ENCODE measurements around the gene KCNK13. TPM values are rescaled to one million over a fixed set of nuclear protein-coding genes. Genes with fewer than 3 reads are reported as not detected.

Gene KCNK13
- total and polyA plus RNA-seq, 9 of the 15 experiments (the other 6 are each of a cell fraction or from before 2014, with no cell fraction given), result 0.03 to 0.05 TPM; not detected in 7

DNA sequence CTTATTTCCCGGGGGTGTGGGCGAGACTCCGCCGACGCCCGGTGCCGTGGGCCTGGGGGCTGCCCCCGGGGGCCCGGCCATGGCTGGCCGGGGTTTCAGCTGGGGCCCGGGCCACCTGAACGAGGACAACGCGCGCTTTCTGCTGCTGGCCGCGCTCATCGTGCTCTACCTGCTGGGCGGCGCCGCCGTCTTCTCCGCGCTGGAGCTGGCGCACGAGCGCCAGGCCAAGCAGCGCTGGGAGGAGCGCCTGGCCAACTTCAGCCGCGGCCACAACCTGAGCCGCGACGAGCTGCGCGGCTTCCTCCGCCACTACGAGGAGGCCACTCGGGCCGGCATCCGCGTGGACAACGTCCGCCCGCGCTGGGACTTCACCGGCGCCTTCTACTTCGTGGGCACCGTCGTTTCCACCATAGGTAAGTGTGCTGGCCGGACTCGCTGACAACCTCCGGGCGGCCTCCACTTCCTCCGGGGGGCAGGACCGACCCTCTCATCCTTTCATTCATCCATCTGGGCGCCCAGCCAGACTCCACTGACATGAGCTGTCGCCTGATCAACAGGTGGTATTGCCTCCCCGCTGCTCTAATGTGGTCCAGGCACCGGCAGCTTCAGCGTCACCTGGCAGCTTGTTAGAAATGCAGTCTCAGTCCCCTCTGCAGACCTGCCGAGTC is 467 bp downstream of the KCNK13 start:
- H3K4me1 ChIP-seq (replicated peaks in 1 of 2; ENCODE audit: control insufficient read depth in 2 of 2, insufficient read depth in 2 of 2, low read length in 2 of 2), result peaks cover 0 to 21% of the 10 kb centered on the region in 2 experiments; a peak in 2 of 5 replicates
- no peaks in the 10 kb centered on the region for H4K20me1 ChIP-seq (replicated peaks; ENCODE audit: control insufficient read depth, insufficient read depth, low read length)
- CTCF ChIA-PET (ENCODE audit: low intra/inter-chr PET ratio), result no interaction called here
- no peak overlapping the region for H3K4me3 ChIP-seq
- H3K27me3 ChIP-seq (ENCODE audit: control insufficient read depth in 2 of 2, insufficient read depth in 2 of 2, low read length in 2 of 2), result peaks cover 3 to 42% of the 10 kb centered on the region in 2 experiments; a peak in 3 of 5 replicates
- no peaks in the 10 kb centered on the region for H3K79me2 ChIP-seq (ENCODE audit: control insufficient read depth, insufficient read depth, low read length)
- H3K4me2 ChIP-seq (ENCODE audit: insufficient read depth, low read length), result no peak overlapping the region
- in situ Hi-C loops (cut with MboI), result no loop called here
- FAIRE-seq (no peak), DNase-seq (ENCODE audit: extremely low read depth in 1 of 4, low spot score in 3 of 4) (no peak), ATAC-seq (no peak)
- no peak overlapping the region for H3K9ac ChIP-seq (ENCODE audit: insufficient read depth in 1 of 2, low read depth in 2 of 2, low read length in 2 of 2)
- no TSS peak for BruUV-seq (replicated peaks)
- no peak overlapping the region for H2AFZ ChIP-seq (ENCODE audit: low read depth, low read length)
- no peaks in the 10 kb centered on the region for H3K9me1 ChIP-seq (ENCODE audit: control insufficient read depth, insufficient read depth, low read length)
- no peaks in the 10 kb centered on the region for H3K9me3 ChIP-seq (replicated peaks; ENCODE audit: control insufficient read depth, insufficient read depth, low read depth, low read length)
- H3K27ac ChIP-seq (ENCODE audit: extremely low read depth, low read depth, low read length), result no peak overlapping the region
- intact Hi-C loops (cut with micrococcal nuclease), result no loop called here
- WGBS (ENCODE audit: insufficient coverage, low coverage, missing lambda C conversion rate), result 13% methylated on average over 10 of the region's 63 CpGs
- H3K36me3 ChIP-seq (ENCODE audit: control insufficient read depth, insufficient read depth, low read length), result no peaks in the 10 kb centered on the region
- TF ChIP-seq, protein P1, sequence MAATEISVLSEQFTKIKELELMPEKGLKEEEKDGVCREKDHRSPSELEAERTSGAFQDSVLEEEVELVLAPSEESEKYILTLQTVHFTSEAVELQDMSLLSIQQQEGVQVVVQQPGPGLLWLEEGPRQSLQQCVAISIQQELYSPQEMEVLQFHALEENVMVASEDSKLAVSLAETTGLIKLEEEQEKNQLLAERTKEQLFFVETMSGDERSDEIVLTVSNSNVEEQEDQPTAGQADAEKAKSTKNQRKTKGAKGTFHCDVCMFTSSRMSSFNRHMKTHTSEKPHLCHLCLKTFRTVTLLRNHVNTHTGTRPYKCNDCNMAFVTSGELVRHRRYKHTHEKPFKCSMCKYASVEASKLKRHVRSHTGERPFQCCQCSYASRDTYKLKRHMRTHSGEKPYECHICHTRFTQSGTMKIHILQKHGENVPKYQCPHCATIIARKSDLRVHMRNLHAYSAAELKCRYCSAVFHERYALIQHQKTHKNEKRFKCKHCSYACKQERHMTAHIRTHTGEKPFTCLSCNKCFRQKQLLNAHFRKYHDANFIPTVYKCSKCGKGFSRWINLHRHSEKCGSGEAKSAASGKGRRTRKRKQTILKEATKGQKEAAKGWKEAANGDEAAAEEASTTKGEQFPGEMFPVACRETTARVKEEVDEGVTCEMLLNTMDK (IDR thresholded peaks at IDR 0.05; ENCODE audit: borderline replicate concordance, insufficient read depth, low read depth, low read length, poor library complexity, severe bottlenecking), result no peak
- no peak for TF ChIP-seq KDM1A (IDR thresholded peaks at IDR 0.05)
- TF ChIP-seq PHF8 (IDR thresholded peaks at IDR 0.05; ENCODE audit: borderline replicate concordance, low read length), result no peak
- POLR2A ChIA-PET, result no interaction called here
